ENCODE results near the gene ZNF771.

The ZNF771 gene

DNA sequence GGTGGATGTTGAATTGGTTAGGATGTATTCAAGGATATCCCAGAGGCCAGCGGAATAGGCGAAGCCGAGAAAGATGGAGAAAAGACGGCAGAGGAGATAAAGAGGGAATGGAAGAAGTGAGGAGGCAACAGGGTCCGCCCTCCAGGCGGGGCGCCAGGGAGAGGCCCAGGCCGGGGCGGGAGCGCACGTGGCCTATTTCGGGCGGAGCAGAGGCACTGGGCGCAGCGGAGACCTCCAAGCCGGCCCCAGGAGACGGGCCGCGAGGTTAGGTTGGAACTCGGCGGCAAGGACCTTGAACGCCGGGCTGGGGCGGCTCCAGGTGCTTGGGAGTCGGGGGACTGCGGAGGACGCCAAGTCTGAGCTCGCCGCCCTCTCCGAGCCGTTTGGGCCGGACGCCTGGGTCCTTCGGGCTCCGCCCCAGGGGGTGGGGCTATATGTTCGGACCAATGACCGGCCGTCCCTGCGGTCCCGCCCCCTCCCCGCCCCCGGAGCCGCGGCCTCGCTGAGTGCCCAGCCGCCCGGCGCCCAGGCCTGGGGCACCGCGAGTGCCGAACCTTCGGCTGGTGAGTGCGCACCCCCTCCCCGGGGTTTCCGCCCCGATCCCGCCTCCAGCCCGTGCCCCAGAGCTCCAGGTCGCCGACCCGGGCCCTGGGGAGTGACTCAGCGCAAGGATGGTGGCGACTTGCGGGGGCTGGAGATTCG lies at the start of gene ZNF771:
ZNF771 (plus strand) TSS at position 505 of the 702 bp plus-strand sequence. CDS start 448 bp downstream, outside the sequence.
- peak; percentile 95 for DNase-seq

DNA sequence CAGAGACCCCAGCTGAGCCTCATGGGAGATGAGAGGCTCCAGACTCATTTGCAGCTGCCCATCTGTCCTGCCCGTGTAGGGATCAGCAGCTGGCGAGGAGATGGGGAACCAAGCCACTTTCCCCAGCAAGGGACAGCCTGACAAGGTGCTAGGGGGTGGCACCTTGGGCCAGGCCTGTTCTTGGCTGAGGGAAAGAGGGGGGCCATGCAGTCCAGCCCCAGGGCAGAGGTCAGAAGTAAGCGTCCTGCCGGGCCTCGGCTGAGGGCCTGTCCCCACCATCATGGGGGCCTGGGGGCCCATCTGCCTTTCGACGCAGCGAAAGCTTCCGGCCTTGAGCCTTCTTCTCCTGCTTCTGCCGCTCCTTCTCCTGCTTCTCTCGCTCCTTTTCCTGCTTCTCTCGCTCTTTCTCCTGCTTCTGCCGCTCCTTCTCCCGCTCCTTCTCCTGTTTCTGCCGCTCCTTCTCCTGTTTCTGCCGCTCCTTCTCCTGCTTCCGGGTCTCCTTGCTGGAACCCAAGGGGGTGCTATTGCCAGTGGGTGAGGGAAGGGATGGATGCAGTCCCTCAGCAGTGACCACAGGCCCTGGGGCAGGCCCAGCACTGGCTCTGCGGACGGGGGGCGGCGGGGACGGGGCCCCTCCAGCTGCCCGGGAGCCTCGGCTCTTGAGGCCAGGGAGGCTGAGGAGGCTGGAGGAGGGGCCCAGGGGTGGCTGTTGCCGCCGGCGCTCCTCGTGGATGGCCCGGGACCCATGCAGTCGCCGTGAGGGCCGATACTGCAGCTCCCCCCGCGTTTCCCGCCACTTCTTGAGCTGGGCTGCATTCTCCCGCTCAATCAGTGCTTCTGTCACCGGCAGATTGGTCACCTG lies 49.5 kb upstream of the ZNF771 start:
- DNase-seq: peak; percentile 17

DNA sequence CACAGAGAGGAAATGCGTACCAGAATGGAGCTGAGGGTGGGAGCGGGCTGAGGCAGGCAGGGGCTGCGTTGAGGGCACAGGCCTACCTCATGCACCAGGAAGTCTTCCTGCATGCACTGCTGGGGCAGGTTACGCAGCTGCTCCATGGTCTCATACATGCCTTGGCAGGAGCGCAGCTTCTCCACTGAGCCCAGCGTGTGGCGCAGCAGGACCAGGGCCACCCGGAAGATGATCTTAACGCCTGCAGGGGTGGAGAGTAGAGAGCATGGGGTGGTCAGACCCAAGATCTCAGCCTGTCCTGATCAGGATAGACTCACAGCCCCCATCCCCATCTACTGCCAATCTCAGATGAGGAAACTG lies 48.8 kb upstream of the ZNF771 start:
- peak; percentile 22 for DNase-seq

GRCh38 chr16:30358990-30359870 lies 48.2 kb upstream of the ZNF771 start:
- DNase-seq: peak; percentile 33

DNA sequence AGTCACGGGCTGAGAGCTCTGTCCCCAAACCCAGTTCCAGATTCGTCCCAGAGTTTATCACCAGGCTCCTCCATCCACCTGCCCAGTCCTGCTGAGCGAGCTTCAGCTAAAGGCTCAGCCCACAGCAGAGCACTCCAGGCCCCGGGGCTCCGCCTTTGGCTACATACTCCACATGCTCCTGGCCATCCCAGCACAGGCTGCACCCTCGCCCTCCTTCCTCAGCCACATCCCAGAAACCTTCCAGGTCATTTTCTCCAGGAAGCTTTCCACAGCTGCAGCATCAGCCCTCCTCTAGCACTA lies 47.6 kb upstream of the ZNF771 start:
- DNase-seq: peak; percentile 13

DNA sequence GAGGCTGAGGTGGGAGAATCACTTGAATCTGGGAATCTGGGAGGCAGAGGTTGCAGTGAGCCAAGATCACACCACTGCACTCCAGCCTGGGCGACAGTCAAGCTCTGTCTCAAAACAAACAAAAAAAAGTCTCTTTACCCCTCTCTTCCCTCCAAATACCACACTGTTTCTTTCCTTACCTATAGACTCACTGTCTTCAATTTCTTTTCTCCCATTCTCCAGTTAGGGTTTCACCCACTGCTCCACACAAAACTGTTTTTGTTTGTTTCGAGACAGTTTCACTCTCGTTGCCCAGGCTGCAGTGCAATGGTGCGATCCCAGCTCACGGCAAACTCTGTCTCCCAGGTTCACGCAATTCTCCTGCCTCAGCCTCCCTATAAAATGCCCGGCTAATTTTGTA lies 46.2 kb upstream of the ZNF771 start:
- DNase-seq: no peak

DNA sequence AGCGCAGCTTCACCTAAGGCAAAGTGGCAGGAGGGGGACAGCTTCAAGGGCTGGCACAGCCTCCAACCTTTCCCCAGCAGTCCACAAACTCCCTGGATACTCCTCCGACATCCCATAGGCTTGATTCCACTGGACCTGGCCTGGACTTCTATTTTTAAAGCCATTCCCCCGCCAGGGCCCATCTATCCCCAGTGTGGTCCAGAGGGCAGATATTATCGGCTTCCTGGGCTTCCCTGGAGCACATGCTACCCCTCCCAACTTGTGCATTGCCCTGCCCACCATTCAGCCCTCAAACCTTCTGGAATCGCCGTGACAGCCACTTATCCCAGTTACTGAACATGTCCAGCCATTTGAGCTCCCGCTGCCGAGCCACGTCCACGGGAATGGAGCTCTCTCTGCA lies 42.2 kb upstream of the ZNF771 start:
- no peak for DNase-seq

GRCh38 chr16:30366511-30366910 lies 40.9 kb upstream of the ZNF771 start:
- no peak for DNase-seq

- no peak for DNase-seq
These were observed 39.9 kb upstream of the ZNF771 start for GRCh38 chr16:30367349-30368009.

GRCh38 chr16:30368122-30368791 lies 39.1 kb upstream of the ZNF771 start:
- no peak for DNase-seq

GRCh38 chr16:30368792-30369090 lies 38.7 kb upstream of the ZNF771 start:
- DNase-seq: no peak

GRCh38 chr16:30369091-30369937 lies 38.1 kb upstream of the ZNF771 start:
- DNase-seq: no peak

- DNase-seq: no peak
These were observed 37.4 kb upstream of the ZNF771 start for GRCh38 chr16:30369938-30370455.

DNA sequence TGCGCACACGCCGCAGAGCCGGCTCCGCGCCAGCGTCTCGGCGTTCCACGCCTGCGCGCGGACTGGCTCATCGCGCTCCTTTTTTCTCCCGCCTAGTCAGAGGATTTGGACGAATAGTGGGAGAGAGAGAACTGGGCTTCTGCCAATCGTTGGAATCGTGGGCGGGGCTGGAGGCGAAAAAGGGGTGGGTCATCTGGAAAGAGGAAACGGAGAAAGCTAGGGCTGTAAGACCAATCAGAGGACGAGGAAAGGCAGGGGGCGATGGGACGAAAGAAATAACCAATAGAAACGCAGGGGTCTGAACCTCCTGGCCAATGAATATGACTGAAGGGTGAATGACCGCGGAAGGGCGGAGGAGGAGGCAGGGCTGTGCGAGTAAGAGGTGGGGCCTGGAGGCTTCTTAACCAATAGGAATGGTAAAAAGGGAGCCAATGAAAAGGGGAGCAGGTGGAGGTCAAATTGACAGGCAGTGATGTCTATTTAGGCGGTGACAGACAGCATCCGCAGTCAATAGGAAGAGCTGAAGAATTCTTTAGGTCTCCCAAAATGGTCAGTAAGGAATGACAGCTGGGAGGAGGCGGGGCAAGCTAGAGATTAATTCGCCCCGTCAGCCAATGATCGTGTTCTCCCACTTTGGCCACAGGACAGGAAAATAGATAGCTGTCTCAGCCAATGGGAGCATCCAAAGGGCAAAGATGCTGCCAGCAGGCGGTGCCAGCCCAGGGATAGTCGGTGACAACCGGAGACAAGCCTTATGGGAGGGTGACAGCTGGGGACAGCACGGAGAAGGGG lies 36.8 kb upstream of the ZNF771 start, which contains the start of gene TBC1D10B:
TBC1D10B (minus strand) TSS at position 39 of the 792 bp plus-strand sequence. CDS start 311 bp downstream, outside the sequence.
- DNase-seq: peak; percentile 100

- no peak for DNase-seq
These were observed 36.1 kb upstream of the ZNF771 start for GRCh38 chr16:30371248-30371816.

- DNase-seq: peak; percentile 64
These were observed 35.2 kb upstream of the ZNF771 start for GRCh38 chr16:30372038-30372712.

- no peak for DNase-seq
These were observed 34.7 kb upstream of the ZNF771 start for GRCh38 chr16:30372725-30373124.

DNA sequence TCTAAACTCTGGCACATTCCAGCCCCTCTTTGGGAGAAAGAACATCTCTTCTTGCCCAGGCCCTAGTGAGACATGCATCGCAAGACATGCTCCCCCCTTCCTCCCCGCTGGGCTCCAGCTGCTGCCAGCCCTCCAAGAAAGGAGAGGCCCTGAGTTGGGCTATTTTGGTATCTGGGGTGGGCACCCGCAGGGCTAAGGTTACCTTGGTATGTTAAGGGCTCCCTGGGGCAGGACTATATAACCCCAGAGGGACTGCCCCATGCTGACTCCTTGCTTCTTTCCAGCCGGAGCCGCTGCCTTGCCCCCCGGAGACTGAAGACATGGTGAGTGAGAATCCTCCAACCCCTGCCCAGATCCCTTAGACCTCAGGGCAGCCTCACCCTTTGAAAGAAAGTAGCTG lies 32.9 kb upstream of the ZNF771 start, which contains the start of gene MYL11:
MYL11 (plus strand) TSS at position 265 of the 400 bp plus-strand sequence; CDS start at position 321, 56 bp downstream.
- no peak for DNase-seq

DNA sequence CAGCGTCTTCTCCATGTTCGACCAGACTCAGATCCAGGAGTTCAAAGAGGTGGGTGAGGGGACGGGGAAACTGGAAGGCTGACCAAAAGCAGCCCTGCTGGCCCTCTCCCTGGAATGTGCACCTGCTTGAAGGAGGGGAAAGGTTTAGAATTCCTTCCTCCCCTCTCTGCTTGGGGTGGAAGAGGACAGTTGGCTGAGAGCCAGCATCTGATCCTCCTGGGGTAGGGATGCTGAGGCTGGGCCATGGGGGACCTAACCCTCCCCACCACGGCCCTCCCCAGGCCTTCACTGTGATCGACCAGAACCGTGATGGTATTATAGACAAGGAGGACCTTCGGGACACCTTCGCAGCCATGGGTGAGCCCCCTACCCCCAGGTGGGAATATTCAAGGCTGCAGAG lies 31.5 kb upstream of the ZNF771 start:
- DNase-seq: no peak

Data from left hindlimb (tissue), 1 donor.